GM12875 (cell line): ENCODE measurements around the gene TBC1D3G.
"Not testable (repeated sequence)": the region's sequence is repeated elsewhere in the genome, so short reads cannot be mapped to it uniquely, and the experiment has no call there.

Experiments
- H3K4me3 ChIP-seq: one replicate; pipeline ENCODE4 v1.5.1; 2011; ENCODE audit warnings: low read depth, low read length, control low read depth

TBC1D3G gene

GRCh38 chr17:36323584-36323983, at the start of gene TBC1D3G:
Gene TBC1D3G (plus strand): TSS chr17:36323884. CDS start chr17:36325412, 1,528 bp downstream.
- H3K4me3 ChIP-seq = not testable (repeated sequence)

- H3K4me3 ChIP-seq = not testable (repeated sequence)
Observed at GRCh38 chr17:36283256-36283655, 40.4 kb upstream of the TBC1D3G start.

GRCh38 chr17:36284219-36284618, 39.5 kb upstream of the TBC1D3G start:
- not testable (repeated sequence) for H3K4me3 ChIP-seq

- H3K4me3 ChIP-seq = not testable (repeated sequence)
Observed at GRCh38 chr17:36289965-36290612, 33.6 kb upstream of the TBC1D3G start.

DNA sequence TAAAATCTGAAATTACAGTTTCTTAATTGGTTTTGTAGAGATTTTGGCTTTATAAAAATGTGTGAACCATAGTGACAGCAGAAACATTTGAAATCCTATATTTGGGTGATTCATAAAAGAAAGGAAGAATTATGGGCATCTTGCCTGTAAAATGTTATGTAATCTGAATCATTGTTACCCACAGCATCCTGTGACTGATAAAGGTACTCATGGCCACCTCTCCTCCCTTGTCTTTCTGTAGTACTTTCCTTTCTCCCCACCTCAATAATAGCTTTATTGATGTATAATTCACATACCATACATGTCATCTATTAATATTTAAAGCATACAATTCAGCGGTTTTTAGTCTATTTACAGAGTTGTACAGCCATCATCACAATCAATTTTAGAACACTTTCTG, 28.5 kb upstream of the TBC1D3G start:
- H3K4me3 ChIP-seq = not testable (repeated sequence)

DNA sequence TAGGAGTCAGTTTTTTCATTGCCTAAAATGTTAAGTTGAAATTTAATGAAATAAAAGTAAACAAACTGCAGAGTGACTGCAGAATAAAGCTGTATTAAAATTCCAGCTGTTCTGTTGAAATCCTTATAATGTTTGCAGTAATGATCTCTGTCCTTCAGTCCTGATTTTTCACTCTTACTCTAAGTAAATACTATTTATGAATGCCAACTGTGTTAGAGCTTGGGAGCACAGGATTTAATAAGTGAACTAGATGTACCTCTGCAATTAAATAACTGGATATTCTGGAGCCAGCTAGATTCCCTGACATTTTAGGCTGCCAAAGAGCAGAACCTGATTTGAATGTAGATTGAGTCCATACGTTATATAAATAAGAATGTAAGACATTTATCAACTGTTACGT, 7.9 kb upstream of the TBC1D3G start:
- H3K4me3 ChIP-seq = not testable (repeated sequence)

- H3K4me3 ChIP-seq = not testable (repeated sequence)
Observed at GRCh38 chr17:36362496-36362895, 38.8 kb downstream of the TBC1D3G start.

DNA sequence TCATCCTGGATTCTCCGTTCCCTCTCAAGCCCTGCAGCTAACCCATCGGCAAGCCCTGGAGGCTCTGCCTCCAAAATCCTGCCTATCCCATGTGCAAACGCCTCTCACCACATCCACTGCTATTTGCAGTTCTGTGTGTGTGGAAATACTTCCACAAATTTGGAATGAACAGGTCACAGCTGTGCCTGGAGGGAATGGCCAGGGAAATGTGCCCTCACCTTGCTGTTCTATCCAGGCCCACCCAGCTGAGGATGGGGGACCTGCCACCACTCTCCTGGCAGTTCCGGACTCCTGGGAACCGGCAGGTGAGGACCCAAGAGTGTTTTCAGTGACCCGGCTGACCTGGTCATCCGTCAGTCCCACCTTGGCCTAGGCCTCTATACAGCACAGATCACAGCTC, 52.3 kb downstream of the TBC1D3G start:
- not testable (repeated sequence) for H3K4me3 ChIP-seq
